HFF-Myc (cell line): ENCODE results near the gene VWA5A.

ENCODE experiments used
- DNase-seq: peaks from one replicate; pipeline ENCODE4 v3.0.0-alpha.2; 2011; ENCODE audit warnings: low read depth; ENCODE audit errors: extremely low read depth
- H3K4me3 ChIP-seq: replicated peaks from 2 replicates; pipeline ENCODE4 v1.5.1; 2011; ENCODE audit warnings: low read depth, mild to moderate bottlenecking, control low read depth, low read length
- TF ChIP-seq, protein P1 (sequence below): IDR thresholded peaks from 2 replicates; pipeline ENCODE4 v1.5.1; 2012; ENCODE audit warnings: mild to moderate bottlenecking, low read depth, low read length, control low read depth; ENCODE audit errors: missing control alignments

Gene VWA5A

DNA sequence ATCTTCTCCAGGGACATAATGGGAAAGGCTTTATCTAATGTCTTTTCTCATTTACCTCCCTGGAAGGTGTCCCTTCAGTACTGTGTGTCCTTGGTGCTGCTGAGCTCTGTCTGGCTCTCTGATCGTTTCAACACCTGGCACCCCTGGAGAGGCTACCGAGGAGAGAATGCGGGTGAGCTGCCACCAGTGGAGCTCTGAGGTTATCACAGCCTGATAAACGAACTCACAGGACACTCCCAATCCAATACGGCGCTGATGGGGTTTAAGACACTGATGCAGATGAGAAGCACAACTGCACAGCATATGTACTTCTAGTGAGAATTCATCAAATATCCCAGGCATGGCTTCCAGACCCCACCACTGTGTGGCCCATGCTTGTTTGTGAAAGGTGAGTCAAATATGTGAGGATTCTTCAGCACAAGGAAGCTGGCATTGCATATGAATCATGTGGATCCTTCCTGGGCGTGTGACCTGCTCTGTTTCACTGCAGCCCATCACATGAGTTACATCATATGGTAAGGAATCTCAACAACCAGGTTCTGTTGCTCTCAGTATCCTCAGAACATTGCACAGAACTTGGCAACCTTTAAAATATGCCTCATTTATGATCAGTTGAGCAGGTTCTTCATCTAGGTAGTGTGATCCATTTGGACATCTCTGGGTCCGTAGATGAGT is 34.8 kb upstream of the VWA5A start:
- TF ChIP-seq, protein P1, sequence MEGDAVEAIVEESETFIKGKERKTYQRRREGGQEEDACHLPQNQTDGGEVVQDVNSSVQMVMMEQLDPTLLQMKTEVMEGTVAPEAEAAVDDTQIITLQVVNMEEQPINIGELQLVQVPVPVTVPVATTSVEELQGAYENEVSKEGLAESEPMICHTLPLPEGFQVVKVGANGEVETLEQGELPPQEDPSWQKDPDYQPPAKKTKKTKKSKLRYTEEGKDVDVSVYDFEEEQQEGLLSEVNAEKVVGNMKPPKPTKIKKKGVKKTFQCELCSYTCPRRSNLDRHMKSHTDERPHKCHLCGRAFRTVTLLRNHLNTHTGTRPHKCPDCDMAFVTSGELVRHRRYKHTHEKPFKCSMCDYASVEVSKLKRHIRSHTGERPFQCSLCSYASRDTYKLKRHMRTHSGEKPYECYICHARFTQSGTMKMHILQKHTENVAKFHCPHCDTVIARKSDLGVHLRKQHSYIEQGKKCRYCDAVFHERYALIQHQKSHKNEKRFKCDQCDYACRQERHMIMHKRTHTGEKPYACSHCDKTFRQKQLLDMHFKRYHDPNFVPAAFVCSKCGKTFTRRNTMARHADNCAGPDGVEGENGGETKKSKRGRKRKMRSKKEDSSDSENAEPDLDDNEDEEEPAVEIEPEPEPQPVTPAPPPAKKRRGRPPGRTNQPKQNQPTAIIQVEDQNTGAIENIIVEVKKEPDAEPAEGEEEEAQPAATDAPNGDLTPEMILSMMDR = no peak
- no peak for DNase-seq
- no peak overlapping the region for H3K4me3 ChIP-seq

DNA sequence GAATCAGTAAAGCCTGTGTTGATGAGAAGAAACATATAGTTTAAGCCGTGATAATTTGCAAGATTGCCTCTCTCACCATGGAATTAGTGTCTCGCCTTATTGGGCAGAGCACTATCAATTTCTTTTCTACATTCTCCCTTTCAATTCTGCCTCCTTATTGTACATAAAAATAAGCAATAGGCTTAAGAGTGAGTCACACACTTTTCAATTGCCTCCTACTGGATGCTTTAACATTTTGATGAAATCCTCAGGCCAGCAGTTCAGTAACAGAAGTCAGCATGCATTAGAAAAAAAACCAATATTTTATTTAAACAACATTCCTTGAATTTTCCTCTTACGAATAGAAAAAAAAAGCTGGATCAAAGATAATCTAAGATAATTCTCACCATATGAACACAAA is 33.8 kb upstream of the VWA5A start:
- H3K4me3 ChIP-seq = no peak overlapping the region
- TF ChIP-seq, protein P1 = no peak
- DNase-seq = no peak

DNA sequence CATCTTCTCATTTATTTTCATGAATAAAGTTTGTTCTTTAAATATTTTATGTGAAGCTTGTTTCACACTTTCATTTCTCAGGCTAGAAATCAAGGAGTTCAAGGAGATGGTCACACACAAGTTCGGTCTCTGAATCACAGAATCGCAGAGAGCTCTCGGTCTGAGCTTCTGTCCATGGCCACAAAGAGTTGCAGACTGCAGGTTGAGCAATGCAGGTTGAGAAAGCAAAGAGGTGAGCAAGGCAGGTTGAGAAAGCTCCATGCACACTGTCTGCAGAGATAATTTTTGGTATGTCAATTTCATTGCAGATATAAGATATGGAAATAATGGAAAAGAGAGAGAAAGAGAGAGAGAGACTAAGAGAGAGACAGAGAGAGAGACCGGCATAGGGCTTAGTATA is 32.9 kb upstream of the VWA5A start:
- no peak overlapping the region for H3K4me3 ChIP-seq
- TF ChIP-seq, protein P1 = no peak
- DNase-seq = no peak

DNA sequence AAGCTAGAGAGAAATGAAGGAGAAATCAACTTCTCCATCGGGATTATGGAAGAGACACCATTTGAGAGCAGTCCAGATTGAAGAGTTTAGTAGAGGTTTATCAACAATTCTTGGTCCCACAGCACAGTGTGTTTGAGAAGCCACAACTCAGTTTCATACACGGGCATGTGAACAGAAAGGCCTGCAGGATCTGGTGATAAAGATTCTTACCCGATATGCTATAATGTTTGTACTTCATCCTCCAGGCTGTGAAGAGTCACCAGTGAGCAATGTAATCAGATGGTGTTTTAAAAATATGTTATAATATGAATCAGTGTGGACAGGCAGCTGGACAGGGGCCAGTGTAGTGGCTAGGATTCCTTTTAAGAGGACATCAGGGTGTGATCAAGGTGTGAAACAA is 29.7 kb upstream of the VWA5A start:
- no peak overlapping the region for H3K4me3 ChIP-seq
- TF ChIP-seq, protein P1 = no peak
- DNase-seq = no peak

DNA sequence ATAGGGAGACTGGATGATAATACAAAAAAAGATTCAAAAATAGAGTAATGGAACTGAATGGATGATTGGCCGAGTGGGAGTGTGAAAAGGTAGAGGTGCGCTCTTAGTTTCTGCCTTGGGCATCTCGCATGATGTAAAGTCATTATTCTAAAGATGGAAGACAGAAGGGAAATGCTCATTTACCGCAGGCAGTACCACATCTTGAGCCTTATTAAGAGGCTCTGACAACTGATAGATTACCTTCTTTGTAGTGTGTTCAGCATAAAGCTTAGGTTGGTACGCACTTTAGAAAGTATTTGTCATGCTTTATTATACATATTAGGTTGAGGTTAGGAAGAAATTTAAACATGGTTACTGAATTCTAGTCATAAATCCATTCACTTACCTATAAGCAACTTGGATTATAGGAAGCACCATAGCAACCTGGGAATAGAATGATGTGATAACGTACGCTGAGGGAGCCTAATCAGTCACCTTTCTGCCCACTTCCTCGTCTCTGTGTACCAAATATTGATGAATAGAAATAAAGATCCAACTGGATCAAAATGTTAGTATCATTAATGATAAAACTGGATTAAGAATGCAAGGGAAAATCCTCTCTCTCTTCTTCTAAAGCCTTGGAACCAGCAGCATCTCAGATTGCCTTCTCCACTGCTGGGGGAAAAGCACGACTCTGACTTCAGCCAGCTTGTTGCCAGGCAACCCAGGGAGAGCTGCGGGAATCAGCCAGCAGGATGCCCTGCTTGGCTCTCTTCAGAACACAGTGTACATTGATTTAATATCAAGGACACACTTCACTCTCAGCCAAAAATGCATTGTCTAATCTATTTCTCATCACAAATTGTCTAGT is 29.0 kb upstream of the VWA5A start:
- no peak overlapping the region for H3K4me3 ChIP-seq
- no peak for DNase-seq
- TF ChIP-seq, protein P1 = no peak

DNA sequence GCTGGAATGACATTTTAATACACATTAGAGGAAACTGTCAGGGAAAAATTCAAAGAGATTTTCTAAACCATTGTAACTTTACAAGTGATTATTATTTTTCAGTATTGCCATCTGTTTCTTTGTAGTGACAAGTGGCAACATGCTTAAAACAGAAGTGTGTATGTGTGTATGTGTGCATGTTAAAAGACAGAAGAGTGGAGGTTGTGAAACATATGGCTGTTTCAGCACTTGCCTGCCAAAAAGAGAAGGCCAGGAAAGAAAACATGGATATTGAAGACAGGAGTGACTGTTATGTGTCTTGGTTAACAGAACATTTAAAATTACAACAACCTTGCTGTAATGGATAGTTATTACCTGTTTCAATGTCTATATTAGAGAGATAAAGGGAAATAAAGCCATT is 24.3 kb upstream of the VWA5A start:
- TF ChIP-seq, protein P1 = no peak
- no peak for DNase-seq
- no peak overlapping the region for H3K4me3 ChIP-seq

DNA sequence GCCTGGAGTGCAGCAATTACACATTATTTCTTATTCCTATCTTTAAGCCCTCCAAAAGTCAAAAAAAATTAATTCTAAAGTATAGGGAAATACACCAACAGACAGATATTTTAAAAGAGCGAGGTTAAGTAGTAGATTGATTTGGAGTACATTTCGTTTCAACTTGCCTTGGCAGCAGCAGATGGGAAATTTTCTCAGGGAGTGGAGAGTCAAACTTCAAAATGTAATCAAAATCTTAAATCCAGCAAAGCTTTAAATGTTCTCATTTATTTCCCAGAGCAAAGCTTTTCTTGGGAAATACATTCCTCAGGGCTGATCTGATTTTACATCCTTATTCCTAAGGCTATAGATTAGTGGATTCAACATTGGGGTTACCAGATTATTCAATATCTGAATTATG is 21.9 kb upstream of the VWA5A start:
- TF ChIP-seq, protein P1 = no peak

More for the DNA sequence above, 21.9 kb upstream of the VWA5A start:
- no peak for DNase-seq
- H3K4me3 ChIP-seq = no peak overlapping the region
